Peyer's patch (tissue), 4 donors: ENCODE data around the gene KCTD4. TPM values are rescaled to one million over a fixed set of nuclear protein-coding genes. Genes with fewer than 3 reads are reported as not detected.

Experiments
- DNase-seq, 3 donors: peaks; one replicate each; pipeline ENCODE4 v3.0.0-alpha.2; 2017 to 2019
- H3K27ac ChIP-seq, 4 donors: fragments of 200-600 bp; sonication (generic); one replicate each; pipeline ENCODE4 v1.5.1; 2016 to 2019
- H3K27me3 ChIP-seq, 2 donors: fragments of 200-600 bp; sonication (generic); one replicate each; pipeline ENCODE4 v1.5.1; 2019
- H3K36me3 ChIP-seq, 3 donors: fragments of 200-600 bp; sonication (generic); one replicate each; pipeline ENCODE4 v1.5.1; 2016 to 2019
- H3K4me1 ChIP-seq, 4 donors: fragments of 200-600 bp; sonication (generic); one replicate each; pipeline ENCODE4 v1.5.1; 2016 to 2019
- H3K4me3 ChIP-seq, 4 donors: fragments of 200-600 bp; sonication (generic); 1 replicate in 3 of 4; 2 replicates in 1 of 4; pipeline ENCODE4 v1.5.1; 2016 to 2019; ENCODE audit warnings: mild to moderate bottlenecking in 1 of 4
- H3K9me3 ChIP-seq, 4 donors: fragments of 200-600 bp; sonication (generic); one replicate each; pipeline ENCODE4 v1.5.1; 2016 to 2019; ENCODE audit warnings: mild to moderate bottlenecking in 1 of 4
- POLR2A ChIP-seq, 2 donors: fragments of 450-650 bp; IDR thresholded peaks; one replicate each; pipeline ENCODE4 v1.5.1; 2017; ENCODE audit warnings: antibody characterized with exemption in 2 of 2, mild to moderate bottlenecking in 2 of 2, moderate library complexity in 2 of 2
- total RNA-seq, 4 donors: library from RNA; depleted of rRNA; stranded (reverse); fragments of >200 nt; gene quantifications; one replicate each; pipeline ENCODE4 v1.1.0, GENCODE V29; 2016
- TF ChIP-seq, protein P1 (sequence below), 6 experiments: fragments of 450-650 bp in 4 of 6; fragments of 200-600 bp in 2 of 6; sonication (generic) in 1 of 6; IDR thresholded peaks; one replicate each; pipeline ENCODE4 v1.5.1; 2017 to 2019; ENCODE audit warnings: antibody characterized with exemption in 6 of 6, mild to moderate bottlenecking in 3 of 6, moderate library complexity in 1 of 6

Gene KCTD4
- total RNA-seq, 4 donors from 2014 or later = 0.35 TPM; not detected in 3

DNA sequence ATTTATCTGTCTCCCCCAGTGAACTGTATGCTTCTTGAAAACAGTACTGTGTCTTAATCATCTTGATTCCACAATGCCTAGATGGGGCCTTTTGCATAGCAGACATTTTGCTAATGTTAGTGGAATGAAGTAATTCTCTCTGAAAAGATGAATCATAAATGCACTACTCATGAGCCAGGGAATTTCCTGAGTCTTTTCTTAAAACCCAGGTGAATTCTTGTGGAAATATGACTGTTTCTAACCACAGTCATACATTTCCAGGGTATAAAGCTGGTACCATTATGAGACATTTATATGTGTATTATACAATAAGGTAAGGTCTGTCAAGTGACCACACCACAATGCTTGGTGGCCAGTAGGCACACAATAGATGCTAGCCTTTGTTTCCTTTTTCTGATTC, 5.5 kb upstream of the KCTD4 start:
- no peak for DNase-seq
- no peaks in the 10 kb centered on the region for H3K27me3 ChIP-seq
- no peak overlapping the region for H3K27ac ChIP-seq
- H3K4me3 ChIP-seq = no peak overlapping the region
- H3K9me3 ChIP-seq = no peaks in the 10 kb centered on the region
- TF ChIP-seq POLR2A (IDR thresholded peaks at IDR 0.05) = no peak
- TF ChIP-seq, protein P1, sequence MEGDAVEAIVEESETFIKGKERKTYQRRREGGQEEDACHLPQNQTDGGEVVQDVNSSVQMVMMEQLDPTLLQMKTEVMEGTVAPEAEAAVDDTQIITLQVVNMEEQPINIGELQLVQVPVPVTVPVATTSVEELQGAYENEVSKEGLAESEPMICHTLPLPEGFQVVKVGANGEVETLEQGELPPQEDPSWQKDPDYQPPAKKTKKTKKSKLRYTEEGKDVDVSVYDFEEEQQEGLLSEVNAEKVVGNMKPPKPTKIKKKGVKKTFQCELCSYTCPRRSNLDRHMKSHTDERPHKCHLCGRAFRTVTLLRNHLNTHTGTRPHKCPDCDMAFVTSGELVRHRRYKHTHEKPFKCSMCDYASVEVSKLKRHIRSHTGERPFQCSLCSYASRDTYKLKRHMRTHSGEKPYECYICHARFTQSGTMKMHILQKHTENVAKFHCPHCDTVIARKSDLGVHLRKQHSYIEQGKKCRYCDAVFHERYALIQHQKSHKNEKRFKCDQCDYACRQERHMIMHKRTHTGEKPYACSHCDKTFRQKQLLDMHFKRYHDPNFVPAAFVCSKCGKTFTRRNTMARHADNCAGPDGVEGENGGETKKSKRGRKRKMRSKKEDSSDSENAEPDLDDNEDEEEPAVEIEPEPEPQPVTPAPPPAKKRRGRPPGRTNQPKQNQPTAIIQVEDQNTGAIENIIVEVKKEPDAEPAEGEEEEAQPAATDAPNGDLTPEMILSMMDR (IDR thresholded peaks at IDR 0.05) = no peak
- H3K4me1 ChIP-seq = no peaks in the 10 kb centered on the region
- no peaks in the 10 kb centered on the region for H3K36me3 ChIP-seq

DNA sequence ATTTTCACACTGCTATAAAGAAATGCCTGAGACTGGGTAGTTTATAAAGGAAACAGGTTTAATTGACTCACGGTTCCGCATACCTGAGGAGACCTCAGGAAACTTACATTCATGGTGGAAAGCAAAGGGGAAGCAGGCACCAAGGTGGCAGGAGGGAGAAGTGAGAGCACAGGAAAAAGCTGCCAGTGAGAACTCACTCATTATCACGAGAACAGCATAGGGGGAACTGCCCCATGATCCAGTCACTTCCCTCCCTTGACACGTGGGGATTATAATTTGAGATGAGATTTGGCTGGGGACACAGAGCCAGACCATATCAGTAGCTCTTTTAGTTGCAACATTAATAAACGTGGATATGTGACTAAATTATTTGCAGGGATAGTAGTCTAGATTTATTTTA, 4.3 kb upstream of the KCTD4 start:
- Histone ChIP-seq H3K9me3 (no peaks in the 10 kb centered on the region), H3K27me3 (no peaks in the 10 kb centered on the region), H3K36me3 (no peaks in the 10 kb centered on the region), H3K4me1 (no peaks in the 10 kb centered on the region), H3K27ac (no peak overlapping the region), H3K4me3 (no peak overlapping the region)
- DNase-seq = no peak
- TF ChIP-seq POLR2A (IDR thresholded peaks at IDR 0.05) = no peak
- TF ChIP-seq, protein P1 (IDR thresholded peaks at IDR 0.05) = no peak

DNA sequence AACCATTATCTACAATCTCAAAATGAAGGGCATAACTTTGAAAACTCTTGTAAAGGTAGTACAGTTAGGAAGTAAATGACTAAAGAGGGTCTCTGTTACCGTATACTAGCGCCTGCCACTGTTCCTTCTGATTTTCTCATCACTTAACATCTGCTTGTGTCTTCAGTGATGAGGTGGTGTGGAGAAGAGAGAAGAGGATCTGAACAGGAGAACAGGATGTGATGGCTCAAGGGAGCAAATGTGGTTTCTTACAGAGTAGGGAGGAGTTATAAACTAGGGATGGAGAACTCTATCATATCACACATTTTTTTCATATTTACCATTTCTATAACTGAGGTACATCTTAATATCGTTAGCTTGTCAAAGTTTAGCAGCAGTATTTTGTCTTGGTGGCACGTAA, 1.1 kb downstream of the KCTD4 start:
- Histone ChIP-seq H3K4me1 (no peaks in the 10 kb centered on the region), H3K27me3 (no peaks in the 10 kb centered on the region), H3K4me3 (no peak overlapping the region), H3K9me3 (no peaks in the 10 kb centered on the region), H3K36me3 (no peaks in the 10 kb centered on the region), H3K27ac (no peak overlapping the region)
- DNase-seq = no peak
- TF ChIP-seq POLR2A (IDR thresholded peaks at IDR 0.05) = no peak
- TF ChIP-seq, protein P1 (IDR thresholded peaks at IDR 0.05) = no peak

DNA sequence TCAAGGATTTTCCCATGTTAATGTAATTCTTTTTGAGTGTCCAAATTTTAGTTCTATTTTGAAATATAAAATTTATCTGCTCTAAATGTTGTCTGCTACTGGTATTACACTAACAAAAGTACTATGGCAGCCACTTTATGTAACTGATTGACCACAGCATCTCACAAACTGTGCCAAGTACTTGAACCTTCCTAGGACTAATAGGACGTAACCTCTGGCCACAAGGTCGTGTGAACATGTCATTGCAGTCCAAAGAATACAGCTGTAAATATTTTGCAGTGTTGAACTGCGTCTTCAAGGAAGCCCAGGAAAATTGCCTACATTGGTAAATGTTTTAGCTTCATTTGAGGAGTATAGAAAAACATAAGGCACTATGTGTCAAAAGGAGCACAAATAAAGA, 1.9 kb downstream of the KCTD4 start:
- TF ChIP-seq POLR2A (IDR thresholded peaks at IDR 0.05) = no peak
- TF ChIP-seq, protein P1 (IDR thresholded peaks at IDR 0.05) = no peak
- no peak for DNase-seq
- Histone ChIP-seq H3K4me1 (no peaks in the 10 kb centered on the region), H3K27ac (no peak overlapping the region), H3K27me3 (no peaks in the 10 kb centered on the region), H3K9me3 (no peaks in the 10 kb centered on the region), H3K4me3 (no peak overlapping the region), H3K36me3 (no peaks in the 10 kb centered on the region)

DNA sequence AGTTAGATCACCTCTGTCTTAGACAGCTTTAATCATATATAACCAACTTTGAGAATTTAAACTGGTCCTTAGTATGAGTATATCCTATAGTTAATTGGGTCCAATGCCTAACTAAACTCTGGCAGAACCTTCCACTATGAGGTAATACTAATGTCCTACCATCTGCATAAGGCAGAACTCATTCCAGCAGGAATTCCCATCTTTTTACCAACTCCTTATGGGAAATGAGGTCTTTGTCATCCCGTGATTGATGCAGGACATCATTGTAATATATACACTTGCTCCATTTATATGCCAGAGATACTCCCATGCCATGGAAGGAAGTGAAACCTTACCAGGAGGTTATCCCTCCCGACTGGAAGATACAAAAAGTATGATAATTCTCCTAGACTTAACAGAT, 2.8 kb downstream of the KCTD4 start:
- DNase-seq = no peak
- Histone ChIP-seq H3K27ac (no peak overlapping the region), H3K27me3 (no peaks in the 10 kb centered on the region), H3K36me3 (no peaks in the 10 kb centered on the region), H3K4me1 (no peaks in the 10 kb centered on the region), H3K4me3 (no peak overlapping the region), H3K9me3 (no peaks in the 10 kb centered on the region)
- TF ChIP-seq, protein P1 (IDR thresholded peaks at IDR 0.05) = no peak
- TF ChIP-seq POLR2A (IDR thresholded peaks at IDR 0.05) = no peak

DNA sequence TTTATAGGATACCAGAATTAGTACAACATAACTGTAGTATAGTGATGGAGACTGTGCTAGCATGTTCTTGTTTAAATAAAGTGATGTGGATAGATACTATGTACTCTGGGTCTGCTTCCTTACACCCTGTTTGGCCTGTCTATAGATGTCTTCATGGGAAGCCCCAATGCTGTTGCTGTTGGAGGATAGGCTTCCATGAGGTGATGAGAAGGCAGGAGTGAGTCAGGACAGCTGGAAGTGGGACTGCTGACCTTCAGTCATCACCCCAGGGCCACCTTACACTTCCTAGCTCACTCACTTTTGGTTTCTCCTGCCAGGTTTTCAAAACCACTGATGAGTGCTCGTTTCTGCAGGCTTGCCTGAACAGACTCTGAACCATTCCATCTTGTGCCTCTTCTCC, 4.2 kb downstream of the KCTD4 start:
- no peaks in the 10 kb centered on the region for H3K27me3 ChIP-seq
- no peaks in the 10 kb centered on the region for H3K4me1 ChIP-seq
- no peak overlapping the region for H3K4me3 ChIP-seq
- no peaks in the 10 kb centered on the region for H3K36me3 ChIP-seq
- TF ChIP-seq, protein P1 (IDR thresholded peaks at IDR 0.05) = no peak
- no peak for TF ChIP-seq POLR2A (IDR thresholded peaks at IDR 0.05)
- DNase-seq = no peak
- no peaks in the 10 kb centered on the region for H3K9me3 ChIP-seq
- H3K27ac ChIP-seq = no peak overlapping the region
